MCF 10A (cell line): ENCODE measurements around the gene ABCG4. TPM values are rescaled to one million over a fixed set of nuclear protein-coding genes. Genes with fewer than 3 reads are reported as not detected.
A peak's percentile ranks its signal among the peaks of the same experiment; 100 is the strongest.

Experiments used
- BruUV-seq: library from RNA; stranded (reverse); fragments of 400-500 nt; replicated peaks from 2 replicates; lab custom pipeline; 2021; lab: Mats Ljungman, UMichigan
- CTCF ChIA-PET: fragments of 300-600 bp; sonication (Branson Sonifier 250); formaldehyde crosslinking; extraction: SDS; loops from one replicate; lab custom pipeline; 2021; ENCODE audit warnings: antibody characterized with exemption, inconsistent platforms; lab: Yijun Ruan, JAX
- POLR2A ChIA-PET: fragments of 300-600, 350-650 bp; sonication (Branson Sonifier 250); formaldehyde crosslinking; extraction: SDS; loops from one replicate; lab custom pipeline; 2020; ENCODE audit warnings: antibody characterized with exemption, inconsistent platforms; lab: Yijun Ruan, JAX
- DNase-seq: peaks from one replicate; pipeline ENCODE4 v3.0.0-alpha.2; 2018; ENCODE audit not compliant: unreplicated experiment
- H3K27ac Mint-ChIP-seq: one replicate; pipeline ENCODE4 v1.8.0; 2022; ENCODE audit warnings: mild to moderate bottlenecking, low read depth, mixed read lengths; ENCODE audit not compliant: unreplicated experiment
- H3K27me3 Mint-ChIP-seq: one replicate; pipeline ENCODE4 v1.8.0; 2022; ENCODE audit warnings: mixed read lengths; ENCODE audit not compliant: insufficient read depth, unreplicated experiment
- H3K36me3 Mint-ChIP-seq: one replicate; pipeline ENCODE4 v1.8.0; 2022; ENCODE audit warnings: mild to moderate bottlenecking, moderate library complexity, mixed read lengths; ENCODE audit not compliant: insufficient read depth, unreplicated experiment
- H3K4me1 Mint-ChIP-seq: one replicate; pipeline ENCODE4 v1.8.0; 2022; ENCODE audit warnings: mixed read lengths; ENCODE audit not compliant: insufficient read depth, unreplicated experiment
- H3K4me3 Mint-ChIP-seq: one replicate; pipeline ENCODE4 v1.8.0; 2022; ENCODE audit warnings: mild to moderate bottlenecking, moderate library complexity, mixed read lengths; ENCODE audit not compliant: unreplicated experiment
- H3K9me3 Mint-ChIP-seq: one replicate; pipeline ENCODE4 v1.8.0; 2022; ENCODE audit warnings: mixed read lengths; ENCODE audit not compliant: unreplicated experiment
- CTCF ChIP-seq: fragments of 200-600 bp; IDR thresholded peaks from one replicate; pipeline ENCODE4 v1.8.0; 2022; ENCODE audit warnings: antibody characterized with exemption, mild to moderate bottlenecking; ENCODE audit not compliant: unreplicated experiment
- intact Hi-C: fragments of 100-400 bp; cut with micrococcal nuclease; formaldehyde crosslinking; loops from 2 replicates; pipeline ENCODE4 v1.14.1; 2022
- total RNA-seq: library from RNA; stranded (reverse); gene quantifications from 2 replicates; pipeline ENCODE4 v1.2.3, GENCODE V29; 2022

Gene ABCG4
- total RNA-seq, 1 experiment from 2014 or later = not detected

GRCh38 chr11:119210050-119210449, 61.2 kb downstream of the ABCG4 start:
- Mint-ChIP-seq H3K4me1 (peaks cover 6% of the 10 kb centered on the region), H3K9me3 (no peaks in the 10 kb centered on the region), H3K4me3 (no peak overlapping the region), H3K27ac (peak overlapping the region; percentile 23), H3K36me3 (peaks cover 6% of the 10 kb centered on the region), H3K27me3 (no peaks in the 10 kb centered on the region)
- no peak for TF ChIP-seq CTCF
- intact Hi-C loops = no loop called here
- peak; percentile 39 for DNase-seq
- CTCF ChIA-PET = interaction anchor here (0.5 to 1.3 kb wide), 7 partner anchors 13 to 1059 kb away, joined by 3 to 6 read pairs (median 3); no protein-coding TSS in a partner anchor
- BruUV-seq = no TSS peak
- POLR2A ChIA-PET = interaction anchor here (0.7 to 1.7 kb wide), 4 partner anchors 12 to 220 kb away, joined by 3 to 7 read pairs (median 4); no protein-coding TSS in a partner anchor

Other genes starting within 250 kb of the ABCG4 start
- gene BCL9L, start 223.1 kb upstream of the ABCG4 start, total RNA-seq = 91.6 and 121 TPM in 2 replicates
- gene UPK2, start 192.8 kb upstream of the ABCG4 start, total RNA-seq = not detected in 2 replicates
- not detected in 2 replicates for gene FOXR1, start 177.3 kb upstream of the ABCG4 start, total RNA-seq
- 48.0 and 49.0 TPM in 2 replicates for gene CENATAC, start 150.9 kb upstream of the ABCG4 start, total RNA-seq
- 1,252 and 1,255 TPM in 2 replicates for gene RPS25, start 130.7 kb upstream of the ABCG4 start, total RNA-seq
- 78.6 and 96.5 TPM in 2 replicates for gene TRAPPC4, start 130.3 kb upstream of the ABCG4 start, total RNA-seq
- gene SLC37A4, start 118.2 kb upstream of the ABCG4 start, total RNA-seq = 6.8 and 10.0 TPM in 2 replicates
- 398 and 664 TPM in 2 replicates for gene HYOU1, start 91.8 kb upstream of the ABCG4 start, total RNA-seq
- 16.2 and 21.8 TPM in 2 replicates for gene VPS11, start 81.2 kb upstream of the ABCG4 start, total RNA-seq
- 38.4 and 51.3 TPM in 2 replicates for gene HMBS, start 64.2 kb upstream of the ABCG4 start, total RNA-seq
- gene DPAGT1, start 47.2 kb upstream of the ABCG4 start, total RNA-seq = 55.6 and 58.8 TPM in 2 replicates
- 13.5 and 15.4 TPM in 2 replicates for gene C2CD2L, start 41.7 kb upstream of the ABCG4 start, total RNA-seq
- 23.4 and 26.2 TPM in 2 replicates for gene HINFP, start 27.5 kb upstream of the ABCG4 start, total RNA-seq
- gene NLRX1, start 19.7 kb downstream of the ABCG4 start, total RNA-seq = 16.7 and 18.9 TPM in 2 replicates
- 0.20 TPM in 1 of 2 replicates, not detected in the other for gene NHERF4, start 36.4 kb downstream of the ABCG4 start, total RNA-seq
- 35.5 and 45.7 TPM in 2 replicates for gene CBL, start 57.3 kb downstream of the ABCG4 start, total RNA-seq
- 3.5 TPM in 2 replicates for gene MCAM, start 168.1 kb downstream of the ABCG4 start, total RNA-seq
- 19.2 and 20.9 TPM in 2 replicates for gene RNF26, start 185.5 kb downstream of the ABCG4 start, total RNA-seq
- not detected in 2 replicates for gene C1QTNF5, start 191.8 kb downstream of the ABCG4 start, total RNA-seq
- gene MFRP, start 197.7 kb downstream of the ABCG4 start, total RNA-seq = not detected in 2 replicates
- gene USP2, start 232.6 kb downstream of the ABCG4 start, total RNA-seq = 0.14 and 0.54 TPM in 2 replicates